Activated B cell treated with CpG ODN at 0.5 μM for 24 hours (primary cell): ENCODE data around the gene APEX1. TPM values are rescaled to one million over a fixed set of nuclear protein-coding genes. Genes with fewer than 3 reads are reported as not detected.

ENCODE experiments used
- ATAC-seq: fragments of 200-7000 bp; cut with Tn5 transposase; one replicate; pipeline ENCODE4 v1.10.0; 2021; ENCODE audit warnings: low read depth, mild to moderate bottlenecking, moderate library complexity
- CTCF ChIA-PET: fragments of 350-600 bp; sonication (Branson Sonifier 250); formaldehyde crosslinking; loops from one replicate; lab custom pipeline; 2021; ENCODE audit warnings: antibody characterized with exemption; lab: Charles Lee
- POLR2A ChIA-PET: fragments of 350-600 bp; sonication (Branson Sonifier 250); formaldehyde crosslinking; loops from one replicate; lab custom pipeline; 2021; ENCODE audit warnings: antibody characterized with exemption; lab: Charles Lee
- DNase-seq: peaks from one replicate; pipeline ENCODE4 v3.0.0; 2022
- H3K27ac Mint-ChIP-seq: one replicate; pipeline ENCODE4 v1.8.0; 2020; ENCODE audit warnings: mixed read lengths
- H3K27me3 Mint-ChIP-seq: one replicate; pipeline ENCODE4 v1.8.0; 2021; ENCODE audit warnings: mixed read lengths
- H3K36me3 Mint-ChIP-seq: one replicate; pipeline ENCODE4 v1.8.0; 2021; ENCODE audit warnings: low read depth, mixed read lengths
- H3K4me1 Mint-ChIP-seq: one replicate; pipeline ENCODE4 v1.8.0; 2021; ENCODE audit warnings: mixed read lengths
- H3K4me3 Mint-ChIP-seq: one replicate; pipeline ENCODE4 v1.8.0; 2020; ENCODE audit warnings: mild to moderate bottlenecking, mixed read lengths
- H3K9me3 Mint-ChIP-seq: one replicate; pipeline ENCODE4 v1.8.0; 2020; ENCODE audit warnings: mixed read lengths
- intact Hi-C: fragments of 100-400 bp; cut with micrococcal nuclease; formaldehyde crosslinking; loops from one replicate; pipeline ENCODE4 v1.15.1; 2024
- total RNA-seq: library from RNA; stranded (reverse); gene quantifications from 2 replicates; pipeline ENCODE4 v1.2.3, GENCODE V29; 2022
- TF ChIP-seq, protein P1 (sequence below): fragments of 200-600 bp; IDR thresholded peaks from one replicate; pipeline ENCODE4 v1.8.0; 2022; ENCODE audit warnings: antibody characterized with exemption, mild to moderate bottlenecking

Gene APEX1
- total RNA-seq, 1 donor from 2014 or later: 215 TPM

- H3K27ac Mint-ChIP-seq: peak overlapping the region; percentile 18
- DNase-seq: no peak
- no peak for ATAC-seq
Observed at GRCh38 chr14:20494935-20495766, 40.1 kb downstream of the APEX1 start.

GRCh38 chr14:20498622-20499021 is 43.6 kb downstream of the APEX1 start:
- no peak for ATAC-seq
- no peaks in the 10 kb centered on the region for H3K36me3 Mint-ChIP-seq
- peak overlapping the region; percentile 71 for H3K27ac Mint-ChIP-seq
- H3K27me3 Mint-ChIP-seq: no peaks in the 10 kb centered on the region
- no peak for DNase-seq
- POLR2A ChIA-PET: interaction anchor here (0.6 to 1.6 kb wide), 2 partner anchors 9 to 29 kb away, joined by 3 to 5 read pairs; partner anchors contain the start of gene PNP
- H3K4me3 Mint-ChIP-seq: no peak overlapping the region
- H3K9me3 Mint-ChIP-seq: no peaks in the 10 kb centered on the region
- H3K4me1 Mint-ChIP-seq: peaks cover 49% of the 10 kb centered on the region
- TF ChIP-seq, protein P1, sequence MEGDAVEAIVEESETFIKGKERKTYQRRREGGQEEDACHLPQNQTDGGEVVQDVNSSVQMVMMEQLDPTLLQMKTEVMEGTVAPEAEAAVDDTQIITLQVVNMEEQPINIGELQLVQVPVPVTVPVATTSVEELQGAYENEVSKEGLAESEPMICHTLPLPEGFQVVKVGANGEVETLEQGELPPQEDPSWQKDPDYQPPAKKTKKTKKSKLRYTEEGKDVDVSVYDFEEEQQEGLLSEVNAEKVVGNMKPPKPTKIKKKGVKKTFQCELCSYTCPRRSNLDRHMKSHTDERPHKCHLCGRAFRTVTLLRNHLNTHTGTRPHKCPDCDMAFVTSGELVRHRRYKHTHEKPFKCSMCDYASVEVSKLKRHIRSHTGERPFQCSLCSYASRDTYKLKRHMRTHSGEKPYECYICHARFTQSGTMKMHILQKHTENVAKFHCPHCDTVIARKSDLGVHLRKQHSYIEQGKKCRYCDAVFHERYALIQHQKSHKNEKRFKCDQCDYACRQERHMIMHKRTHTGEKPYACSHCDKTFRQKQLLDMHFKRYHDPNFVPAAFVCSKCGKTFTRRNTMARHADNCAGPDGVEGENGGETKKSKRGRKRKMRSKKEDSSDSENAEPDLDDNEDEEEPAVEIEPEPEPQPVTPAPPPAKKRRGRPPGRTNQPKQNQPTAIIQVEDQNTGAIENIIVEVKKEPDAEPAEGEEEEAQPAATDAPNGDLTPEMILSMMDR: no peak
- intact Hi-C loops: no loop called here
- CTCF ChIA-PET: no interaction called here

More at GRCh38 chr14:20494935-20495766, 40.1 kb downstream of the APEX1 start:
- Mint-ChIP-seq H3K36me3 (no peaks in the 10 kb centered on the region), H3K4me1 (peaks cover 71% of the 10 kb centered on the region), H3K9me3 (no peaks in the 10 kb centered on the region), H3K27me3 (no peaks in the 10 kb centered on the region), H3K4me3 (no peak overlapping the region)
- POLR2A ChIA-PET: interaction anchor here (1.6 kb wide), 1 partner anchor 25 kb away, joined by 3 read pairs; no protein-coding TSS in a partner anchor
- intact Hi-C loops: loop anchor here (5.0 kb wide), 1 partner anchor 37 kb away; no protein-coding TSS in a partner anchor
- CTCF ChIA-PET: no interaction called here
- TF ChIP-seq, protein P1: no peak

- ChIA-PET POLR2A (interaction anchor here (0.6 to 1.6 kb wide), 2 partner anchors 9 to 30 kb away, joined by 3 to 5 read pairs; partner anchors contain the start of gene PNP), CTCF (no interaction called here)
- no peaks in the 10 kb centered on the region for H3K27me3 Mint-ChIP-seq
- no peak overlapping the region for H3K27ac Mint-ChIP-seq
- intact Hi-C loops: no loop called here
- no peaks in the 10 kb centered on the region for H3K9me3 Mint-ChIP-seq
- H3K4me1 Mint-ChIP-seq: peaks cover 49% of the 10 kb centered on the region
- ATAC-seq: no peak
- no peaks in the 10 kb centered on the region for H3K36me3 Mint-ChIP-seq
- H3K4me3 Mint-ChIP-seq: no peak overlapping the region
- TF ChIP-seq, protein P1: no peak
- no peak for DNase-seq
Observed at GRCh38 chr14:20499108-20499507, 44.1 kb downstream of the APEX1 start.

GRCh38 chr14:20499881-20500280 is 44.9 kb downstream of the APEX1 start:
- intact Hi-C loops: no loop called here
- POLR2A ChIA-PET: no interaction called here
- peaks cover 49% of the 10 kb centered on the region for H3K4me1 Mint-ChIP-seq

DNA sequence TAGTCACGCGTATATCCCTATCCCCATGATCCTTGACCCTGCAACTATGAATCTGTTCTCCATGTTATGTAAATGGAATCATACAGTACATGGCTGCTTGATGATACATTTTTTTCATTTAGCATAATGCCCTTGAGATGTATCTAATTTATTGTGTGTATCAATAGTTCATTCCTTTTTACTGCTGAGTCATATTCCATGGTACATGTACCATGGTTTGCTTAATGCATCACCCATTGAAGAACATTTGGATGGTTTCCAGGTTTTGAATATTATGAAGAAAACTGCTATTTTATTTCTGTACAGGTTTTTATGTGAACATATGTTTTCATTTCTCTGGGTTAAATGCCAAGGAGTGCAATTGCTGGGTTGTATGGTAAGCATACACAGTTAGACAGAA is 46.3 kb downstream of the APEX1 start:
- Mint-ChIP-seq H3K4me1 (peaks cover 36% of the 10 kb centered on the region), H3K27ac (no peak overlapping the region), H3K36me3 (no peaks in the 10 kb centered on the region), H3K27me3 (no peaks in the 10 kb centered on the region), H3K9me3 (no peaks in the 10 kb centered on the region), H3K4me3 (no peak overlapping the region)
- no peak for DNase-seq
- no peak for ATAC-seq
- intact Hi-C loops: no loop called here
- CTCF ChIA-PET: no interaction called here
- TF ChIP-seq, protein P1: no peak
- POLR2A ChIA-PET: no interaction called here

More at GRCh38 chr14:20499881-20500280, 44.9 kb downstream of the APEX1 start:
- CTCF ChIA-PET: no interaction called here
- H3K27me3 Mint-ChIP-seq: no peaks in the 10 kb centered on the region
- H3K4me3 Mint-ChIP-seq: no peak overlapping the region
- DNase-seq (no peak), ATAC-seq (no peak)
- no peak overlapping the region for H3K27ac Mint-ChIP-seq
- TF ChIP-seq, protein P1: no peak
- H3K36me3 Mint-ChIP-seq: no peaks in the 10 kb centered on the region
- H3K9me3 Mint-ChIP-seq: no peaks in the 10 kb centered on the region
